ENCODE data around the gene PLIN4.

The PLIN4 gene

DNA sequence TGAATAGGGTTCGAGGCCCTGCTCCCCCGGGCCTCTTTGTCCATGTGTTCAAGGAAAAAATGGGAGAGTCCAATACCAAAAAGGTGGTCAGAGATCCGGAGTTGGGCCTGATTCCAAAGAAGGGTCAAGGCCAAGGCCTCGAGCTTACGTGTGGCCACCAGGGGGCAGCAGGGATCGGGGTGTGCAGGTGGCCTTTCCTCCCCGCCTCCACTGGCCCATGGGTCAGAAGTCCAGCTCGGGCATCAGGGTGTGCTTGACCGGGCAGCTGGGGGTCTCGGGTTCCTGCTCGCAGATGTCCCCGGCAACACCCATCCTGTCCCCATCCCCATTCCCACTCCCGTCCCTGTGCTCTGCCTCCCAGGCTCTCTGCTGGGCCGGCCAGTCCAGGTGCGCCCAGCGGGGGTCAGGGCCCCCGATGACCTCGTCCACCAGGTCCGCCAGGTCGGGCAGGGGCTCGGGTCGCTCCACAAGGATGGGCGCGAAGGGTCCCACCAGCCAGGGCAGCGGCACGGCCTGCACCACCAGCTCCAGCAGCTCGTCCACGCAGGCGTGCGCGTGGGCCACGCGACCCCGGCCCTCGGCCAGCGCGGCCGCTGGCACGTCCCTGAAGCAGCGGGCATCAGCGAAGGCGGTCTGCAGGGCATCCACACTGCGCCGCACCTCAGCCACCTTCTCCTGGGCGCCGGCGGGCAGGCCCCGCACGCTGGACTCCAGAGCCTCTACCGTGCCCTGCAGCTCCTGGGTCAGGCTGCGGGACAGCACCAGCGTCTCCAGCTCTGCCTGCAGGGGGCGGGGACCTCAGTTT, 5.2 kb upstream of the PLIN4 start:
- DNase-seq, result no peak

DNA sequence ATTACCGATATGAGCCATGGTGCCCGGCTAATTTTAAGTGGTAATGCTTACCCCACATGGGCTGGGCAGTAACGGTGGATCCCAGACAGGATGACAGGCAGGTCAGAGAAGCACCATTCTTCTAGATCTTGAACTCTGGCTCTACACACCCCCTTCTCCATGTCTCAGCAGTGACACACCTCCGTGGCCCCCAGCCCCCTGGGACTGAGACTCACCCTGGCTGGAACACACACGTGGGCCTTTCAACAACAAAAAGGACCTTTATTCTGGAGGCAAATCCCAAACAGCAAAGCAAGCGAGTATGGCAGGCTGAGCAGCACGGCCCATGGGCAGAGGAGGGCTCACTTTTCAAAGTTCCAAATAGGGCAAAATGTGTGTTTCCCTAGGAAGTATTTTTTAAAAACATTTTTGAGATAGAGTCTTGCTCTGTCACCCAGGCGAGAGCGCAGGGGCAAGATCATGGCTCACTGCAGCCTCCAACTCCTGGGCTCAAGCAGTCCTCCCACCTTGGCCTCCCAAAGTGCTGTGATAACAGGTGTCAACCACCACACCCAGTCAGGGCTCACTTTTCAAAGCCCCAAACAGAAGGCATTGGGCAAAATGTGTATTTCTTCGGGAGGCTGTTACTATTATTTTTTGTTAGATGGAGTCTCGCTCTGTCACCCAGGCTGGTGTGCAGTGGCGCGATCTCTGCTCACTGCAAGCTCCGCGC, 4.2 kb upstream of the PLIN4 start:
- no peak for DNase-seq

DNA sequence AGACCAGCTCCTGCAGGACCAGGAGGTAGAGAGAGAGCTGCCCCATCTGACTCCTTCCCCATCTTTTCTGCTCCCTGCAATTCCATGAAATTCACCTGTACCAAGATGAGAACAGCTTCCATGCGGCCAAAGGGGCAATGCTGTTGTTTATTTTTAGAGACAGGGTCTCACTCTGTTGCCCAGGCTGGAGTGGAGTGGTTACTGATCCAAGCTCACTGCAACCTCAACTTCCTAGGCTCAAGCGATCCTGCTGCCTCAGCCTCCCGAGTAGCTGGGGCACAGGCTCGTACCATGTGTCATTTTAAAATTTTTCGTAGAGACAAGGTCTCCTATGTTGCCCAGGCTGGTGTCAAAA, 3.6 kb upstream of the PLIN4 start:
- no peak for DNase-seq

DNA sequence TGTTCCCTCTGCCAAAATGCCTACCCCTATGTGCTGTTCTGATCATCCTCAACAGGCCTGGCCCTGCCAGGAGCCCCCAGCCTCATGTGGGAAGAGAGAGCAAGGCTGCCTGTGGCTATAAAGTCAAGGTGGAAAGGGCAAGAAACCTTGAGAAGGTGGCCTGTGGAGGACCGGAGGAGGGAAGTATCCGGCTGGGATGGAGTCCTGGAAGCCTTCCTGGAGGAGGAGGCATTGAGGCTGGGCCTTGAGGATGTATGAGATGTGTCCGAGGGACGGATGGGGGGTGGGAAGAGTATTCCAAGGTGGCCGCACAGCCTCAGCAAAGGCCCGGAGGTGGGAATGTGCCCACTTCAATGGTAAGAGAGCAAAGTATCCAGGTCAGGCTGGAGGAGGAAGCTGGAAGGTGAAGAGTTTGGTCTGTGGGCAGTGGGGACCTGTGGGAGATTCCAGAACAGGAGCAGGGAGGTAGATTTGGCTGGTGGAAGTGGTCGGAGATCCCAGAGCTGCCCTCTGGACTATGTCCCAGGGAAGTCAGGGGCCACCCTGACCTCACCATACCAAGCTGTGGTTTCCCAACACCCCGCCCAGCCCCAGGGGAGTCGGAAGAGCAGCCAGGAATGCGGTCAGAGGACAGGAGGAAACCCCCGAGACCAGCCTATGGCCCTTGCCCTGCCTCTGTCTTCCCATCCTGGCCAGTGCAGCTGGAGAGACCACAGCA, 3.0 kb upstream of the PLIN4 start:
- DNase-seq, result no peak

DNA sequence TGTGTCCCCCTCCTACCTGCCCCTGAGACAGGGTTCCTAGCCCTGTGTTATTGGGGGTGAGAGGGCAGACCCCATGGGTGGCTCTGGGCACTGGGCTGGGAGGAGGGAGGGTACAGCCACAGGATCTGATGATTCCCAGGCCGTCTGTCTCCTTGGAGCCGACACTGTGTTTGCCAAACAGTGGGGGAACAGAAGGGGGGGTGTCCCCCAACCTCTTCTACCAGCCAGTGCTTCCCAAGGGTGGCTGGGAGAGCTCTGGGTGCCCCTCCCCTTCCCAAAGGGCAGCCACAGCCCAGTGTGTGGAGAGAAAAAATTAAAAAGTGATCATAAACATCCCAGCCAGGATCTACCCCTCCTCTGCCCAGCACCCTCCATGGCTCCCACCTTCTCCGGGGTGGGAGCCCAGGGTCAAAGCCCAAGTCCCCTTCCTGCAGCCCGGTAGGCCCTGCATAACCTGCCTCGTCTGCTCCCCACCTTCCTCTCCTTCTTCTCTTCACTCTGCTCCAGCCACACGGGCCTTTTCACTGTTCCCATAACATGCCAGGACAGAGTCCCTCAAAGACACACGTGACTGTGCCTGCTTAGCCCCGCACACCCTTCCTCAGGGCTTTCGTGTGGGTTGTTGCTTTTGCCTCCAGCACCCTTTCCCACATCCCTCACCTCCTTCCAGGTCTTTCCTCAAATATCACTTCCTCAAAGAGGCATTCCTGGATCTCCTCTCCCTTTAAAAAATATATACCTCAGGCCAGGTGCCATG, 1.4 kb upstream of the PLIN4 start:
- DNase-seq, result no peak

DNA sequence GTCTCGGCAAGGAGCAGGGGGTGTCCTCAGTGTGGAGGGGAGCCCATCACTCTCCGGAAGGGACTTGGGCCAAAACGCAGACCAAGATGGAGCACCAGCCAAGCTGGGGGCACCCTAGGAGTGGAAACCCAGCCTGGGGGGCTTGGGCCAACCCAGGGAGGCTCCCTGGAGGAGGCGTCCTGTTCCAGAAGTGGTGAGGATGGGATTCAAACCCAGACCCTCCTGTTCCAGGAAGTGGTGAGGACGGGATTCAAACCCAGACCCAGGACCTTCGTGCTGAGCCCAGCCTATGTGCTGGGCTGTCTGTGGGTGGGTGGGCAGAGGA, 848 bp upstream of the PLIN4 start:
- no peak for DNase-seq

DNA sequence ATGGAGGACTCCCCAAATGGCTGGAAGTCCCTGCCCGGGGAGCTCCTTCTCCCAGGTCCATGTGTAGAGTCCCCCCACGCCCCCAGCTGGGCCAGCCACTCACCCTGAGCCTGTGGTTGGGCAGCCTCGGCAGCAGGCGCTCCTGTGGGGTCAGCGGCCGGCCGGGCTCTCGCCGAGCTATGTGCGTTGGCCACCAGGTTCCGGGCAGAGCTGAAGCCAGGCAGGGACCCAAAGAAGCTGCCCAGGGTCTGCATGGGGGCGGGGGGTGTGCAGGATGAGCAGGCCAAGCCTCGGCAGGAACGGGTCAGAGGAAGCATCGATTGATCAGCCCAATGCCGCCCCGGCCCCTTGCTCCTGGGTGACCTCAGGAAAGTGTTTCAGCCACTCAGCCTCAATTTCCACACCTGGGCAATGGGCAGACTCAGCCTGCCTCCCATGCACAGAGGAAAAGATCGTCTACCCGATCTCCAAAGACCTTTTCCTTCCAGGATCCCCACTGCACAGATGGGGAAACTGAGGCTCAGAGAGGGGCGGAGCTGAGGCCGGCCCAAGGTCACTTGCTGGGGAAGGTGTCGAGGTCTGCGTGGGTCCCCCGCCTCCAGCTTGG, 732 bp downstream of the PLIN4 start:
- DNase-seq, result no peak

DNA sequence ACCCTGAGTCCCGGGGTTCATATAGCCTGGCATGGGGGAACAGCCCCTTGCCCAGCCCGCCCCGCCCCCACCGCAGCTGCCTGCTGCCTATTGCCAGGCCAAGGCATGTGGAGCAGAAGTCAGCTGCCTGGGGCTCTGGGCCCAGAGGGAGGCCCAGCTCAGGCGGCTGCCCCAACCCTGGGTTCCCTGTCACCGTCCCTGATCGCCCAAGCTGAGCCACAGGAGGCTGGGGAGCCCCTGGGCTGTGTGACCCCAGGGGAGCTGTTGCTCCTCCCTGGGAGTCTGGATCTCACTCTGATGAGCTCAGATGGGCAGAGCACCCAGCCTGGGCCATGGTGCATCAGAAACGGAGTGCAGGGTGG, 1.4 kb downstream of the PLIN4 start:
- no peak for DNase-seq

DNA sequence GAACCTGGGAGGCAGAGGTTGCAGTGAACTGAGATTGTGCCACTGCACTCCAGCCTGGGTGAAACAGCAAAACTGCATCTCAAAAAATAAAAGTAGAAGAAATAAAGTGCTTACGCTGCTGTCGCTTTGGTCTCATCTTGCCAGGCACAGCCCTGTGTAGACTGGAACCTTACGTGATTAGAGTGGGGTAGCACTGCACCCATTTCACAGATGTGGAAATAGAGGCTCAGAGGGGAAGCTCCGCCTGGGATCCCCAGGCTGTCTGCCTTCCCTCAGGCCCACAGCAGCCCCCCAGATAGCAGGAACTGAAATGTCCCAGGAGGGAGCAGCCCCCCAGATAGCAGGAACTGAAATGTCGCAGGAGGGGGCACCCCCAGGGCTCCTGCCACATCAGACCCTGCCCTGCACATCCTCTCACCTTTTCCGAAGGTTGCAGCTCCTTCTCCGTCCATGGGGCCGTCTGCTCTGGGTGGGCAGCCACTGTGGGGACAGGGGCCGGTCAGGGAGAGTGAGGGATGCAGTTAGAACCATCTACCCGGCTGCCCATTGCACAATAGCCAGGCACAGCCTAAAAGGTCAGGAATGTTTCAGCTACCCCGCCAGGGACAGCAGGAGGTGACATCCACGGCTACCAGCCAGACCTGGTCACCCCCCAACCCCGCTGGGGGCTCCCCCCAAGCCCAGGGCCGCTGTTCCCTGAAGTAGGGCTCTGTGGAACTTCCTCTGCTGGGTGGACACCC, 1.9 kb downstream of the PLIN4 start:
- DNase-seq, result no peak

DNA sequence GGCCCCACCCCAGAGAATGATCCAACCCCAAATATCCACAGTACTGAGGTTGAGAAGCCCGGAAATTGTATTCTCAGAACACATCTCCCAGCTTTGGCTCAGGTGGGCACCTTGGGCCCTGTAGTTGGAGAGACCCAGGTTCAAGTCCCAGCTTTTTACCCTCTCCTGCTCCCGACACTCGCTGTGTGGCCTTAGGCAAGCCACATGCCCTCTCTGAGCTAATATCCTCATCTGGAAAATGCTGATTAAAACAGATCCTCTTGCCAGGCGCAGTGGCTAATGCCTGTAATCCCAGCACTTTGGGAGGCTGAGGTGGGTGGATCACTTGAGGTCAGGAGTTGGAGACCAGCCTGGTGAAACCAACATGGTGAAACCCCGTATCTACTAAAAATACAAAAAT, 2.6 kb downstream of the PLIN4 start:
- no peak for DNase-seq

DNA sequence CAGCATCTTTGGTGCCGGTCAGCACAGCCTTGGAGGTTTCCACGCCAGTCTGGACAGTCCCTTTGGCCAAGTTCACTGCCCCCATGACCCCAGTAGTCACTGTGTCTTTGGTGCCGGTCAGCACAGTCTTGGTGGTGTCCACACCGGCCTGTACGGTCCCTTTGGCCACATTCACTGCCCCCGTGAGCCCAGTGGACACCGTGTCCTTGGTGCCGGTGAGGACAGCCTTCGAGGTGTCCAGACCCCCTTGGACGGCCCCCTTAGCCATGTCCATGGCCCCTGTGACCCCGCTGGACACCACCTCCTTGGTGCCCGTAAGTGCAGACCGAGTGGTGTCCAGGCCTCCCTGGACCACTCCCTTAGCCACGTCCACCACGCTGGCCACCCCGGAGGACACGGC, 5.0 kb downstream of the PLIN4 start:
- no peak for DNase-seq

DNA sequence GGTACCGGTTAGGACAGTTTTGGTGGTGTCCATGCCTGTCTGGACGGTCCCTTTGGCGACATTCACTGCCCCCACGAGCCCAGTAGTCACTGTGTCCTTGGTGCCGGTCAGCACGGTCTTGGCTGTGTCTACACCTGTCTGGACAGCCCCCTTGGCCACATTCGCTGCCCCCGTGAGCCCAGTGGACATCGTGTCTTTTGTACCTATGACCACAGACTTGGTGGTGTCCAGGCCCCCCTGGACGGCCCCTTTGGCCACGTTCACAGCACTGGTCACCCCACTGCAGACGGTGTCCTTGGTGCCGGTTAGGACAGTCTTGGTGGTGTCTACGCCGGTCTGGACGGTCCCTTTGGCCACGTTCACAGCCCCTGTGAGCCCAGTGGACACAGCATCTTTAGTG, 6.2 kb downstream of the PLIN4 start:
- DNase-seq, result no peak

DNA sequence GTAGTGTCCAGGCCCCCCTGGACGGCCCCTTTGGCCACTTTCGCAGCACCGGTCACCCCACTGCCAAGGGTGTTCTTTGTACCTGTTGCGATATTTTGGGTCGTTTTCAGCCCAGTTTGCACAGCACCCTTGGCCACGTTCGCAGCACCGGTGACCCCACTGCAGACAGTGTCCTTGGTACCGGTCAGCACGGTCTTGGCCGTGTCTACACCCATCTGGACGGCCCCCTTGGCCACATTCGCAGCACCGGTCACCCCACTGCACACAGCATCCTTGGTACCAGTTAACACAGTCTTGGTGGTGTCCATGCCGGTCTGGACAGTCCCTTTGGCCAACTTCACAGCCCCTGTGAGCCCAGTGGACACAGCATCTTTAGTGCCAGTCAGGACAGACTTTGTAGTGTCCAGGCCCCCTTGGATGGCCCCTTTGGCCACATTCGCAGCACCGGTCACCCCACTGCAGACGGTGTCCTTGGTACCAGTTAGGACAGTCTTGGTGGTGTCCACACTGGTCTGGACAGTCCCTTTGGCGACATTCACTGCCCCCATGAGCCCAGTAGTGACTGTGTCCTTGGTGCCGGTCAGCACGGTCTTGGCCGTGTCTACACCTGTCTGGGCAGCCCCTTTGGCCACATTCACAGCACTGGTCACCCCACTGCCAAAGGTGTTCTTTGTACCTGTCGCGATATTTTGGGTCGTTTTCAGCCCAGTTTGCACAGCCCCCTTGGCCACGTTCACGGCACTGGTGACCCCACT, 6.8 kb downstream of the PLIN4 start:
- no peak for DNase-seq

DNA sequence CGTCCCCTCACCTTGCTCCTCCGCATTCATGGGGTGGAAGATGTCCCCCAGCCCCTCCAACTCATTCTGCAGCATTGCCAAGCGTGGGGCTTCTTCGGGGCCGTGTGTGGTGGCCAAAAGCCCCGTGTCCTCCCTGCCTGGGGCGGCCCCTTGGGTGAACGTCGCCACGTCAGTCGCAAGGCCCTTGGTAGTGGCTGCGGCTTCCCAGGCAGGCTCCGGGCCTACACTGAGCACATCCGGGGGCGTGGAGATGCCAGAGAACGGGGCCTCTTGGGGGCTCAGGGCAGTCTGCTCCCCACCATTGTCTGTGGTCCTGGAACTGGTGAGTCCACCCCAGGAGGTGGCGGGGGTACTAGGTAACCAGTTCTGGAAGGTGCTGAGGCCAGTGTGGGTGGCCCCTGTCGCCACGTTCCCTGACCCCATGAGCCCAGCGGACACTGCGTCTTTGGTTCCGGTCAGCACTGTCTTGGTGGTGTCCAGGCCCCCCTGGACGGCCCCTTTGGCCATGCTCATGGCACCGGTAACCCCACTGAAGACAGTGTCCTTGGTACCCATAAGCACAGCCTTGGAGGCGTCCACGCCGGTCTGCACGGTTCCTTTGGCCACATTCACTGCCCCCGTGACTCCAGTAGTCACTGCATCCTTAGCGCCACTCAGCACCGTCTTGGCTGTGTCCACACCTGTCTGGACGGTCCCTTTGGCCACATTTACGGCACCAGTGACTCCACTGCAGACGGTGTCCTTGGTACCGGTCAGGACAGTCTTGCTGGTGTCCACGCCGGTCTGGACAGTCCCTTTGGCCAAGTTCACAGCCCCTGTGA, 7.6 kb downstream of the PLIN4 start:
- no peak for DNase-seq

DNA sequence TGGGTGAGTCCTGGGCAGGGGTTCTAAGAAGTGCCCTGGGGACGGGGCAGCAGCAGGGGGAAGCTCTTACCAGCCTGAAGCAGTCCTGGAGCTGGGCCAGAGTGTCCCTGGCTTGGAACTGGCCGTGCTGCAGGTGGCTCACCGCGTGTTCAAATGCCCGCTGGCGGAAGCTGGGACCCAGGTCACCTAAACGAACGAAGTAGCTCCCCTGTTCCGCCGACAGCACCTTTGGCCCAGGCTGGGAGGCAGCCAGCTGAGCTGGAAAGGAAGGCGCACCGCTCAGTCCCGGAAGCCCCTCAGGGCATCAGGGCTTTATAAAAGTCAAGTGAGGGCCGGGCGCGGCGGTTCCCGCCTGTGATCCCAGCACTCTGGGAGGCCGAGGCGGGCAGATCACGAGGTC, 9.6 kb downstream of the PLIN4 start:
- DNase-seq, result no peak

DNA sequence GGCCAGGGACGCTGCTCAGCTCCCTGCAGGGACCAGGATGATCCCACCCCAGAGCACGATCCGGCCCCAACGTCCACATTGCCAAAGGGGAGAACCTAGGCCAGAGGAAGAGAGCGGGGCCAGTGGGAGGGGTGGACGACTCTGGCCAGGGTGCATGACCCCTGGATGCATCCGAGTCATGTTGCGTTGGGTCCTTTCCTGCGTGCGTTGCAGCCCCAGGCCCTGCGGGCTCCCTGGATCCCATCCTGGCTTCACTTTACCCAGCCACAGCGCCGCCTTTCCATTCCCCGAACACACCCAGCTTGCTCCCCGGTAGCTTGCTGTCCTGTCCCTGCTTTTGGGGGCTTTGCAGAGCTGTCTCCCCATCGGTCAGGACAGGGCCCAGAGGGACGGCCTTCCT, 10.5 kb downstream of the PLIN4 start:
- no peak for DNase-seq

DNA sequence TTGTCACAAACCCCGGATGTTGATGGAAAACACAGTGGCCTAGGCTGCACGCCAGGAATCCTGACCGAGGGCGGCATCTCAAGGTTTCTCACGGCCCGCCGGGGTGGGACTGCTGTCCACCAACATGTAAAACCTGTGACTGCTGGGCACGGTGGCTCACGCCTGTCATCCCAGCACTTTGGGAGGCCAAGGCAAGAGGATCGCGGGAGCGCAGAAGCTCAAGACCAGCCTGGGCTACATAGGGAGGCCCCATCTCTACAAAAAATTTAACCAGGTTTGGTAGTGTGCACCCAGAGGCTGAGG, 11.2 kb downstream of the PLIN4 start:
- DNase-seq, result no peak

DNA sequence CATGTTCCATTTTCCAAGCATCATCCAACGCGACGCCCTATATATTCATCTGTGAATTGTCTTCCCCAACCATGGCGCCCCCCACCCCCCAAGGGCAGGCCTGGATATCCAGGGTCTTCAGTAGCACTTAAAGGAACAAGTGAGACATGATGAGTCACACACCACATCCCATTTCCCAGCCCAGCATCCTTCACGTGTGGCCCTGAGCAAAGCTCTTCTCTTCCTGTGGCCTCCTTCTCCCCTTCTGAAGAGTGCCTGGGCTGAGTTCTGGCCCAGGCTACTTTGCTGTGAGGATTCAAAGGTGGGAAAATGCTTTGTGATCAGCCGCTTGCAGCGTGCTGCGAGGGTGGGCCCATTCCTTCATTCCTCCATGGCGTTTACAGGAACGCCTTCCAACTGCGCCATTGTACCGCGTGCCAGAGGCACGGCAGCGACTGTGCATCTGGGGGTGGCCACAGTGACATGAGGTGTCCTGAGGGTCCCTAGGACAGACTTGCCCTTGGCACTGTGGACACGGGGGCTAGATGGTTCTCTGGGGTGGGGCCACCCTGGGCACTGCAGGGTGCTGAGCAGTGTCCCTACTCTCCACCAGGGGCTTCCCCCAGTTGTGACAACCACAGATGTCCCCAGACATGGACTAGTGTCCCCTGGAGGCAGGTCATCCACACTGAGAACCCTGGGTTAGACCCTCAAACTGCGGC, 11.7 kb downstream of the PLIN4 start:
- no peak for DNase-seq

DNA sequence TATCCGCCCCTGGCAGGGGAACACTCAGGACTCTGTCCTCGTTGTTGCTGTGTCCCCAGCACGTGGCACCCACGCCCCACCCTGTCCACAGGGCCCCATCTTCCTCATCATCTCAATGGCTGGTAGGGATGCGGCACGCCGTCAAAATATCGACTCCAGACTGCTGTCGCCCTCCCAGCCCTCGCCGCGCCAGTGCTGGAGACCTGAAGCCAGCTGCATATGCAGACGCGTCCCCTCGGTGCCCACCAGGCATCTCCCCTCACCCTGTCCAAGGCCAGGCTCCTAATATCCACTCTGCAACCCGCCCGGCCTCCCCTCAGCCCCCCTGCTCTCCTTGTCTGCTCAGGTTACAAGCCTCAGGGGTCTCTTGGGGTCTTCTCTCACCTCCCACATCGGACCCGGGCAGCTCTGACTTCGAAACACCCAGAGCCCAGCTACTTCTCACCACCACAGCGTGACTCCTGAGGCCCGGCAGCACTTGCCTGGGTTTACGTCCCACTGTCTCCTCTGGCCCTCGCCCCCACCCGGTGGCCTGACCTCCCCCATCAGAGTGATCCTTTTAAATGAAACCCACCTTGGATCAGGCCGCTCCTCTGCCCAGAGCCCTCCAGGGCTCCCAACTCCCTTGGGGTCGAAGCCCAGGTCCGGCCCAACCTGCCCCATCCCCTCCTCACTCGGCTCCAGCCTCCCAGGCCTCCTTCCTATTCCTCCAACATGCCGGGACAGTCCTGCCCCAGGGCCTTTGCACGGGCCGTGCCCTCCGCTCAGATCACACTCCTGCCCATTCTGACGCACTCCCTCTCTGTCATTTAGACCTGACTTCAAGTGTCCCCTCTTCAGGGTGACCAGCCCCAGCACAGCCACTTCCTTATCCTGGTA, 12.5 kb downstream of the PLIN4 start:
- DNase-seq, result no peak

Data from NCI-H526 treated with DMSO at 0.1 percent for 48 hours (cell line).